Measurements from ENCODE around the gene FBRS. TPM values are rescaled to one million over a fixed set of nuclear protein-coding genes. Genes with fewer than 3 reads are reported as not detected.

FBRS gene
- total RNA-seq, 2 experiments from 2014 or later = 36.8 to 89.8 TPM

GRCh38 chr16:30703971-30704370 is 45.7 kb downstream of the FBRS start:
- CTCF ChIA-PET (ENCODE audit: unreplicated experiment) = no interaction called here
- no peaks in the 10 kb centered on the region for H3K9me3 ChIP-seq (ENCODE audit: low read length)
- H3K9me2 ChIP-seq (ENCODE audit: insufficient read depth, low read length) = no peaks in the 10 kb centered on the region
- H3K27ac ChIP-seq (ENCODE audit: low read depth, low read length, poor library complexity, severe bottlenecking) = no peak overlapping the region
- intact Hi-C loops (cut with micrococcal nuclease; ENCODE audit: unreplicated experiment) = no loop called here
- no peak for DNase-seq (ENCODE audit: low spot score)
- peaks cover 14% of the 10 kb centered on the region for H3K4me1 ChIP-seq (ENCODE audit: insufficient read depth, low read length, poor library complexity, severe bottlenecking)
- H2AFZ ChIP-seq (ENCODE audit: low read length) = no peak overlapping the region
- H3K4me3 ChIP-seq (ENCODE audit: low read depth, low read length, poor library complexity, severe bottlenecking) = no peak overlapping the region
- H3K4me2 ChIP-seq (ENCODE audit: low read length) = no peak overlapping the region
- POLR2A ChIA-PET = interaction anchor here (0.5 kb wide), 1 partner anchor 14 kb away, joined by 3 read pairs; no protein-coding TSS in a partner anchor
- no peaks in the 10 kb centered on the region; the same call in 1 of the 2 replicates for H4K20me1 ChIP-seq (ENCODE audit: insufficient read depth, low read length)
- BruUV-seq (replicated peaks) = no TSS peak
- H3K79me2 ChIP-seq (ENCODE audit: insufficient read depth, low read depth, low read length) = peaks cover 28% of the 10 kb centered on the region
- TF ChIP-seq EZH2phosphoT487 (IDR thresholded peaks at IDR 0.05; ENCODE audit: borderline replicate concordance, low read depth, low read length) (no peak), CTCF (conservative IDR thresholded peaks at IDR 0.05; ENCODE audit: low read length) (no peak)
- peaks cover 93% of the 10 kb centered on the region for H3K36me3 ChIP-seq (ENCODE audit: insufficient read depth, low read length)

- intact Hi-C loops (cut with micrococcal nuclease; ENCODE audit: unreplicated experiment) = no loop called here
- Histone ChIP-seq H3K4me3 (ENCODE audit: low read depth, low read length, poor library complexity, severe bottlenecking) (no peak overlapping the region), H3K36me3 (ENCODE audit: insufficient read depth, low read length) (peaks cover 96% of the 10 kb centered on the region), H3K4me1 (ENCODE audit: insufficient read depth, low read length, poor library complexity, severe bottlenecking) (no peaks in the 10 kb centered on the region), H2AFZ (ENCODE audit: low read length) (no peak overlapping the region), H4K20me1 (ENCODE audit: insufficient read depth, low read length) (no peaks in the 10 kb centered on the region), H3K9me2 (ENCODE audit: insufficient read depth, low read length) (no peaks in the 10 kb centered on the region), H3K4me2 (ENCODE audit: low read length) (no peak overlapping the region), H3K79me2 (ENCODE audit: insufficient read depth, low read depth, low read length) (peaks cover 7% of the 10 kb centered on the region), H3K27ac (ENCODE audit: low read depth, low read length, poor library complexity, severe bottlenecking) (no peak overlapping the region), H3K9me3 (ENCODE audit: low read length) (no peaks in the 10 kb centered on the region)
- ChIA-PET CTCF (ENCODE audit: unreplicated experiment) (no interaction called here), POLR2A (interaction anchor here (1.0 kb wide), 1 partner anchor 9 kb away, joined by 3 read pairs; no protein-coding TSS in a partner anchor)
- no peak for DNase-seq (ENCODE audit: low spot score)
- BruUV-seq (replicated peaks) = no TSS peak
- no peak for TF ChIP-seq CTCF (conservative IDR thresholded peaks at IDR 0.05; ENCODE audit: low read length)
- no peak for TF ChIP-seq EZH2phosphoT487 (IDR thresholded peaks at IDR 0.05; ENCODE audit: borderline replicate concordance, low read depth, low read length)
Measured at GRCh38 chr16:30706046-30706445, 47.8 kb downstream of the FBRS start.

- Histone ChIP-seq H2AFZ (ENCODE audit: low read length) (no peak overlapping the region), H3K4me3 (ENCODE audit: low read depth, low read length, poor library complexity, severe bottlenecking) (no peak overlapping the region), H3K4me2 (ENCODE audit: low read length) (no peak overlapping the region), H3K9me2 (ENCODE audit: insufficient read depth, low read length) (no peaks in the 10 kb centered on the region), H3K27ac (ENCODE audit: low read depth, low read length, poor library complexity, severe bottlenecking) (no peak overlapping the region), H3K36me3 (ENCODE audit: insufficient read depth, low read length) (peaks cover 95% of the 10 kb centered on the region), H3K4me1 (ENCODE audit: insufficient read depth, low read length, poor library complexity, severe bottlenecking) (no peaks in the 10 kb centered on the region), H4K20me1 (ENCODE audit: insufficient read depth, low read length) (no peaks in the 10 kb centered on the region), H3K79me2 (ENCODE audit: insufficient read depth, low read depth, low read length) (no peaks in the 10 kb centered on the region), H3K9me3 (ENCODE audit: low read length) (no peaks in the 10 kb centered on the region)
- TF ChIP-seq EZH2phosphoT487 (IDR thresholded peaks at IDR 0.05; ENCODE audit: borderline replicate concordance, low read depth, low read length) = no peak
- no peak for TF ChIP-seq CTCF (conservative IDR thresholded peaks at IDR 0.05; ENCODE audit: low read length)
- CTCF ChIA-PET (ENCODE audit: unreplicated experiment) = interaction anchor here (0.5 kb wide), 1 partner anchor 17 kb away, joined by 3 read pairs; no protein-coding TSS in a partner anchor
- DNase-seq (ENCODE audit: low spot score) = no peak
- intact Hi-C loops (cut with micrococcal nuclease; ENCODE audit: unreplicated experiment) = no loop called here
- POLR2A ChIA-PET = interaction anchor here (0.5 kb wide), 1 partner anchor 20 kb away, joined by 3 read pairs; no protein-coding TSS in a partner anchor
- BruUV-seq (replicated peaks) = no TSS peak
Measured at GRCh38 chr16:30710971-30711370, 52.7 kb downstream of the FBRS start.
